ENCODE measurements around the gene KLHL15.

DNA sequence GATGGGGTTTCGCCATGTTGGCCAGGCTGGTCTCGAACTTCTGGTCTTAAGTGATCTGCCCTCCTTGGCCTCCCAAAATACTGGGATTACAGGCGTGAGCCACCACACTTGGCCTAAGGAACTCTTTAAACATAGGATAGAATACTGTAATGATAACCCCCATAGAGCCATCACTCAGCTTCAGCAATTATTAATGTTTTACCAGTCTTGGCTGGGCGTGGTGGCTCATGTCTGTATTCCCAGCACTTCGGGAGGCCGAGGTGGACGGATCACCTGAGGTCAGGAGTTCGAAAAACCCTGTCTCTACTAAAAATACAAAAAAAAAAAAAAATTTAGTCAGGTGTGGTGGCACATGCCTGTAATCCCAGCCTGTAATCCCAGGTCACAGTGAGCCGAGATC lies 42.9 kb upstream of the KLHL15 start:
- TF ChIP-seq, protein P1, sequence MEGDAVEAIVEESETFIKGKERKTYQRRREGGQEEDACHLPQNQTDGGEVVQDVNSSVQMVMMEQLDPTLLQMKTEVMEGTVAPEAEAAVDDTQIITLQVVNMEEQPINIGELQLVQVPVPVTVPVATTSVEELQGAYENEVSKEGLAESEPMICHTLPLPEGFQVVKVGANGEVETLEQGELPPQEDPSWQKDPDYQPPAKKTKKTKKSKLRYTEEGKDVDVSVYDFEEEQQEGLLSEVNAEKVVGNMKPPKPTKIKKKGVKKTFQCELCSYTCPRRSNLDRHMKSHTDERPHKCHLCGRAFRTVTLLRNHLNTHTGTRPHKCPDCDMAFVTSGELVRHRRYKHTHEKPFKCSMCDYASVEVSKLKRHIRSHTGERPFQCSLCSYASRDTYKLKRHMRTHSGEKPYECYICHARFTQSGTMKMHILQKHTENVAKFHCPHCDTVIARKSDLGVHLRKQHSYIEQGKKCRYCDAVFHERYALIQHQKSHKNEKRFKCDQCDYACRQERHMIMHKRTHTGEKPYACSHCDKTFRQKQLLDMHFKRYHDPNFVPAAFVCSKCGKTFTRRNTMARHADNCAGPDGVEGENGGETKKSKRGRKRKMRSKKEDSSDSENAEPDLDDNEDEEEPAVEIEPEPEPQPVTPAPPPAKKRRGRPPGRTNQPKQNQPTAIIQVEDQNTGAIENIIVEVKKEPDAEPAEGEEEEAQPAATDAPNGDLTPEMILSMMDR (IDR thresholded peaks at IDR 0.05): no peak
- no peak for TF ChIP-seq POLR2A (IDR thresholded peaks at IDR 0.05)
- no peak for TF ChIP-seq EP300 (IDR thresholded peaks at IDR 0.05)
